HFF-Myc (cell line): ENCODE results near the gene DPAGT1.

ENCODE experiments used
- DNase-seq: peaks from one replicate; pipeline ENCODE4 v3.0.0-alpha.2; 2011; ENCODE audit warnings: low read depth; ENCODE audit errors: extremely low read depth
- H3K4me3 ChIP-seq: replicated peaks from 2 replicates; pipeline ENCODE4 v1.5.1; 2011; ENCODE audit warnings: low read depth, mild to moderate bottlenecking, control low read depth, low read length
- TF ChIP-seq, protein P1 (sequence below): IDR thresholded peaks from 2 replicates; pipeline ENCODE4 v1.5.1; 2012; ENCODE audit warnings: mild to moderate bottlenecking, low read depth, low read length, control low read depth; ENCODE audit errors: missing control alignments

Gene DPAGT1

DNA sequence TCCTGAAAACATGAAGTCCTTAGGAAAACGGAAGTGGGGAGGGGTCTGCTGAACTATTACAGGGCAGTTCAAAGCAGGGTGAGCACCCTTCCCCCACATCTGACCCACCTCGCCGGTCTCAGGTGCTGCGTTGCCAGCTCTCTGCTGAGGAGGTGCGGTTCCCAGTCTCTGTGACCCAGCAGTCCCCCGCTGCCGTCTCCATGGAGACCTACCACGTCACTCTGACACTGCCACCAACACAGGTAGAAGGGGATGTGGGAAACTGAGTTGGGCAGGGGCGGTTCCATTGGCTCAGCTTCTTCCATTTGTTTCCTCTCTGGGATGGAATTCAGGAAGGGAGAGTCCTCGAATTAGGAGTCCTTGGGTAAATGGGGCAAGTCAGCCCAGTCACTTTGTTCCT is 8.8 kb upstream of the DPAGT1 start:
- no peak overlapping the region for H3K4me3 ChIP-seq
- TF ChIP-seq, protein P1, sequence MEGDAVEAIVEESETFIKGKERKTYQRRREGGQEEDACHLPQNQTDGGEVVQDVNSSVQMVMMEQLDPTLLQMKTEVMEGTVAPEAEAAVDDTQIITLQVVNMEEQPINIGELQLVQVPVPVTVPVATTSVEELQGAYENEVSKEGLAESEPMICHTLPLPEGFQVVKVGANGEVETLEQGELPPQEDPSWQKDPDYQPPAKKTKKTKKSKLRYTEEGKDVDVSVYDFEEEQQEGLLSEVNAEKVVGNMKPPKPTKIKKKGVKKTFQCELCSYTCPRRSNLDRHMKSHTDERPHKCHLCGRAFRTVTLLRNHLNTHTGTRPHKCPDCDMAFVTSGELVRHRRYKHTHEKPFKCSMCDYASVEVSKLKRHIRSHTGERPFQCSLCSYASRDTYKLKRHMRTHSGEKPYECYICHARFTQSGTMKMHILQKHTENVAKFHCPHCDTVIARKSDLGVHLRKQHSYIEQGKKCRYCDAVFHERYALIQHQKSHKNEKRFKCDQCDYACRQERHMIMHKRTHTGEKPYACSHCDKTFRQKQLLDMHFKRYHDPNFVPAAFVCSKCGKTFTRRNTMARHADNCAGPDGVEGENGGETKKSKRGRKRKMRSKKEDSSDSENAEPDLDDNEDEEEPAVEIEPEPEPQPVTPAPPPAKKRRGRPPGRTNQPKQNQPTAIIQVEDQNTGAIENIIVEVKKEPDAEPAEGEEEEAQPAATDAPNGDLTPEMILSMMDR = no peak
- no peak for DNase-seq

DNA sequence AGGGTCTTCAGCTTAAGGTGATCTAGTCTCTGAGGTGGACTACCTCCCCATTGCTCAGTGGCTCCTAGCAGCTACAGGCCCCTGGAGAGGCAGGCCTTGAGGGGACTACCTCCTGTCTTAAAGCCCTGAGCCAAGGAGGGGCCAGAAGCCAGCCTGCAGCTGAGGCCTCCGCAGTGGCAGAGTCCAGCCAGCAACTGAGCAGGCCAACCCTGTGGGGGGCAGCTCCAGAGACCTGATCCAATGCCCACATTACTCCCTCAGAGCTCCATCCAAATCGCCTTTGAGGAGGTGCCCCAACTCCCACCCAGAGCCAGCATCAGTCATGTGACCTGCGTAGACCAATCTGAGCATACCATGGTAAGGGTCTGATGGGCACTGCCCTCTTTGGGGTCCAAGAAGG is 8.2 kb upstream of the DPAGT1 start:
- no peak for DNase-seq
- no peak overlapping the region for H3K4me3 ChIP-seq
- TF ChIP-seq, protein P1 = no peak

DNA sequence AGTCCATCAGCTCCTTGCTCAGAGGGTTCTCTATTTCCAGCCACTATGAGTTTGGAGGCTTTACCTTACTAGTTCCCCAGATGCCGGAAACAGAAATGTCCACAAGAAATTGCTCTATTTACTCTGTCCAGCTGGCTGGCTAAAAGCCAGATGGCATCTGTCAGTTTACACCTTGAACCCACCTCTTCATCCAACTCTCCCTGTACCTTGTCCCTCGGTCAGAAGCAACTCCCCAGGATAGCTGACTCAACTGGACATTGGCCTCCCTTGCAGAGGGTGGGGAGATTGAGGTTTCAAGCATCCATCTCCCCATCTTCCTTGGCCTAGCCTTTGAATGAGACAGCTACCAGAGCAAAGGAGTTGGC is 7.2 kb upstream of the DPAGT1 start:
- no peak for DNase-seq
- H3K4me3 ChIP-seq = peak overlapping the region; percentile 73
- TF ChIP-seq, protein P1 = no peak

DNA sequence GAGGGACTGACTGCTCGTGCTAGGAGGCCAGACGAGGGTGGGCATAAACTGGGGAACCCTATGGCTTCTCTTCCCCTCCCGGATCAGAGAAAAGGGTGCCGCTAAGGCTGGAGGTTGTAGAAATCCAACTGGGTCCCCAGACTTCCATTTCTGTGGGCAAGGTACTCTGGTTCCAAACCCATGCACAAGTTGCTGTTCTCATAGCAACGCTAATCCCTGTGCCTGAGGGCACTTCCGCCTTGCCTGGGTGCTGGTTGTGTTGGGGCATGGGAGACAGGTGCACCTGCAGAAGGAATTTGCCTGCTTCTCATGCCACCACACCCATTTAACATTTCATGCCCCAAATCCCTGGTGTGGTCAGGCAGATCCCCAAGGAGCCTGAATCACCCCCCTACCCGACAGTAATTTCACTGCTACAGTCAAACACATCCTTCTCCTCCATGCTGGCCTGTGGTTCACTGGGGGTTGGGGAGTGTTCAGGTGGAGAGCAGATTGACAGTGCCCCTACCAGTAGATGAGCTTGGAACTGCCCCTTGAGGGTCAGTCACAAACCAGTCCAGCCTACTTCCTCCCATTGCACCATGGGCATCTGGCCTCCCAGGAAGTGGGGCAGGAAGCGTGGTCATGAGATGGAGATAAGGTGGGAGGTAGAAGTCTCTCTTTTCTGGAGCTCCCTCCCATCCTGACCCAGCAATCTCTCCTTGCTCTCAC is 6.6 kb upstream of the DPAGT1 start:
- no peak for DNase-seq
- TF ChIP-seq, protein P1 = no peak
- peak overlapping the region; percentile 73 for H3K4me3 ChIP-seq

DNA sequence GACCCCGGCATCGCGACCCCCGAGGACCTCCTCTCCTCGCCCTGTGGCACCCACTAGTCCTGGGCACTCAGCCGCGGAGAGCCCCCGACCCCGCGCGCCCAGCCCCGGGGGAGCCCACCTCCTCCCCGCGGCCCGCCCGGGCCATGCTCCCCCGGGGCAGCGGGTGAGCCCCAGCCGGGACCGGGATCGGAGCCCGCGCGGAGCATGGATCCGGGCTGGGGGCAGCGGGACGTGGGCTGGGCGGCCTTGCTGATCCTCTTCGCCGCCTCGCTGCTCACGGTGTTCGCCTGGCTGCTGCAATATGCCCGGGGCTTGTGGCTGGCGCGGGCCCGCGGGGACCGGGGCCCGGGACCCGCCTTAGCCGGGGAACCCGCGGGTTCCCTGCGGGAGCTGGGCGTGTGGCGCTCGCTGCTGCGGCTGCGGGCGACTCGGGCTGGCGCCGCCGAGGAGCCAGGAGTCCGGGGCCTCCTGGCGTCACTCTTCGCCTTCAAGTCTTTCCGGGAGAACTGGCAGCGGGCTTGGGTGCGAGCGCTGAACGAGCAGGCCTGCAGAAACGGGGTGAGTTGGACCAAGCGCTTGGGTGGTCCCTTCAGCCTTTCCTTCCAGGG is 6.0 kb upstream of the DPAGT1 start:
- TF ChIP-seq, protein P1 = no peak
- no peak for DNase-seq

DNA sequence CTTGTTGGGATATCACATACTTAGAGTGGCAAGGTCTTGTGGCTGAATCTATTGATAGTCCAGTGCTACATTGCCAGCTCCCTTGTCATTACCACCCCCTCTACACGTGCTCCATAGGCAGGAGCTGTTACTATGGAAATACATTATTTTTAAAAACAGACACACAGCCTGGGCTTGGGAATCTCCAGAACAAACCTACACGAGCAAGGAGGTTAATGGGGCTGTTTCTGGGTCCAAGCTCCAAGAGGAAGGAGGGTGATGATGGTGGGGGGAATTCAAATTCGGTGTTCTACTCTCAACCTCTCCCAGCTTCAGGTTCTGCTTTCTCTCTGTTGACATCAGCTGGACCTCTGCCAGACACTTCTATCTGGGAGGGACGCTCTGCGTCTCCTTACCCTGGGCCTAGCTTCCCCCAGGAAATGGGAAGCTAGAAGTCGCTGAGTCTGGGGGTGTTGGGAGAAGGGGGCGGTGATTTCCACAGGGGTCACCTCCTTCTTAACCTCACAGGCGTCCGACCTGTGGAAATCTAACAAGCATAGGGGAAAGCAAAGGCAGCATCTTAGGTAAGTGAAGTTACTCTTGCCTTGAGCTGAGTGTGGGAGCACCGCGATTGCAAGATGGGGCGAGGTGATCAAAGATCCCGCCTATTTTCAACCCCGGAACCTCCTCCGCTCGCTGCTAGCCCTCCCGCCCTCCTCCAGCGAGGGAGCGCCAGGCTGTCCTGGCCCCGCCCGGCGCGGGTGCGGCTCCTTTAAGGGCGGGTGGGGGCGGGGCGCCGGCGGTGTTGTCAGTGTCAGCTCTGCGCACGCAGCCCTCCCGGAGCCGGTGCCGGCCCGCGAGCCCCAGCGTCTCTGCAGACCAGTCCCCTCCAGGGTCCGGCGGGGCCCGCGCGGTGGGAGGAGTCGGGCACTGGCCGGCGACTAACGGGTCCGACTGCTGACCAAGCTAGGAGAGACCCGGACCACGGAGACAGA is 5.2 kb upstream of the DPAGT1 start, which contains the start of gene C2CD2L:
Gene C2CD2L (plus strand): TSS at position 781 of the 974 bp plus-strand sequence. CDS start 398 bp downstream, outside the sequence.
- peak within 1 kb of the TSS; percentile 73 for H3K4me3 ChIP-seq
- TF ChIP-seq, protein P1 = no peak
- no peak for DNase-seq

More for the DNA sequence above, 6.0 kb upstream of the DPAGT1 start:
- peak overlapping the region; percentile 73 for H3K4me3 ChIP-seq
